HEK293T (cell line): ENCODE data around the gene TREX2.

Source experiments
- BHLHE40 ChIP-seq: fragments of 450-650 bp; IDR thresholded peaks from 2 replicates; pipeline ENCODE4 v1.6.1; 2016; ENCODE audit warnings: mild to moderate bottlenecking, moderate library complexity, borderline replicate concordance
- FOXA1 ChIP-seq: fragments of 450-650 bp; IDR thresholded peaks from 2 replicates; pipeline ENCODE4 v1.6.1; 2016; ENCODE audit warnings: mild to moderate bottlenecking
- L3MBTL2 ChIP-seq: fragments of 450-650 bp; conservative IDR thresholded peaks from 2 replicates; pipeline ENCODE4 v1.6.1; 2016; ENCODE audit warnings: mild to moderate bottlenecking
- LEF1 ChIP-seq: fragments of 450-650 bp; IDR thresholded peaks from 2 replicates; pipeline ENCODE4 v1.6.1; 2017; ENCODE audit warnings: mild to moderate bottlenecking, borderline replicate concordance
- SP1 ChIP-seq: fragments of 450-650 bp; IDR thresholded peaks from 2 replicates; pipeline ENCODE4 v1.6.1; 2017

- TF ChIP-seq L3MBTL2, result no peak
- TF ChIP-seq LEF1, result no peak
- no peak for TF ChIP-seq FOXA1
- TF ChIP-seq SP1, result no peak
- no peak for TF ChIP-seq BHLHE40
These were observed at the start of gene TREX2 for GRCh38 chrX:153445856-153446635.
